Sigmoid colon (tissue), 4 donors: ENCODE results near the gene ERMAP.

Experiments used
- POLR2AphosphoS5 ChIP-seq, 4 donors: sonication (generic); formaldehyde crosslinking; IDR thresholded peaks; one replicate each; pipeline ENCODE4 v1.6.1; 2017; ENCODE audit warnings: antibody characterized with exemption in 4 of 4
- TF ChIP-seq, protein P1 (sequence below), 4 experiments: fragments of 450-650 bp in 3 of 4; fragments of 200-600 bp in 1 of 4; IDR thresholded peaks; one replicate each; pipeline ENCODE4 v1.5.1; 2016 to 2019; ENCODE audit warnings: antibody characterized with exemption in 4 of 4, mild to moderate bottlenecking in 3 of 4, moderate library complexity in 2 of 4

DNA sequence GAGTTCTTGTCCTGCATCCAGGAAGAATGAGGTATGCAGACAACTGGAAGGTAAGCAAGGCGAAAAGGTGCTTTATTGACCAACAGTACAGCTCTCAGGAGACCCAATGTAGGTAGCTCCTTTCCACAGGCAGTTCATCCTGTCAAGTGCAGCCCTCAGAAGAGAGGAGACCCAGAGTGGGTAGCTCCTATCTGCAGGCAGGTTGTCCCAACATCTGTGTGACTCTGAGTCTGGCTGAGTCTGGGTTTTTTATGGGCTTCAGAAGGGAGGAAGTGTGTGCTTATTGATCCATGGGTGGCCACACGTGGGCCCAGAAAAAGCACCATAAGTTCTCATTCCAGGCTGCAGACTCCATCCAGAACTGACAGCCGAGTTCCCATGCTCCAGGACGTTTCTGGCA, 63.5 kb downstream of the ERMAP start:
- TF ChIP-seq, protein P1, sequence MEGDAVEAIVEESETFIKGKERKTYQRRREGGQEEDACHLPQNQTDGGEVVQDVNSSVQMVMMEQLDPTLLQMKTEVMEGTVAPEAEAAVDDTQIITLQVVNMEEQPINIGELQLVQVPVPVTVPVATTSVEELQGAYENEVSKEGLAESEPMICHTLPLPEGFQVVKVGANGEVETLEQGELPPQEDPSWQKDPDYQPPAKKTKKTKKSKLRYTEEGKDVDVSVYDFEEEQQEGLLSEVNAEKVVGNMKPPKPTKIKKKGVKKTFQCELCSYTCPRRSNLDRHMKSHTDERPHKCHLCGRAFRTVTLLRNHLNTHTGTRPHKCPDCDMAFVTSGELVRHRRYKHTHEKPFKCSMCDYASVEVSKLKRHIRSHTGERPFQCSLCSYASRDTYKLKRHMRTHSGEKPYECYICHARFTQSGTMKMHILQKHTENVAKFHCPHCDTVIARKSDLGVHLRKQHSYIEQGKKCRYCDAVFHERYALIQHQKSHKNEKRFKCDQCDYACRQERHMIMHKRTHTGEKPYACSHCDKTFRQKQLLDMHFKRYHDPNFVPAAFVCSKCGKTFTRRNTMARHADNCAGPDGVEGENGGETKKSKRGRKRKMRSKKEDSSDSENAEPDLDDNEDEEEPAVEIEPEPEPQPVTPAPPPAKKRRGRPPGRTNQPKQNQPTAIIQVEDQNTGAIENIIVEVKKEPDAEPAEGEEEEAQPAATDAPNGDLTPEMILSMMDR (IDR thresholded peaks at IDR 0.05): no peak
- TF ChIP-seq POLR2AphosphoS5 (IDR thresholded peaks at IDR 0.05): no peak
